ENCODE data around the gene IL25.
"Not testable (repeated sequence)": the region's sequence is repeated elsewhere in the genome, so short reads cannot be mapped to it uniquely, and the experiment has no call there.

The IL25 gene

GRCh38 chr14:23392613-23393012 is 20.0 kb downstream of the IL25 start:
- no peak for DNase-seq

- DNase-seq = no peak
Observed at GRCh38 chr14:23396126-23396525, 23.5 kb downstream of the IL25 start.

GRCh38 chr14:23396781-23397407 is 24.3 kb downstream of the IL25 start:
- DNase-seq = no peak

- no peak for DNase-seq
Observed at GRCh38 chr14:23398348-23398747, 25.7 kb downstream of the IL25 start.

GRCh38 chr14:23399136-23399535 is 26.5 kb downstream of the IL25 start:
- DNase-seq = no peak

- DNase-seq = no peak
Observed at GRCh38 chr14:23399591-23399990, 27.0 kb downstream of the IL25 start.

- not testable (repeated sequence) for DNase-seq
Observed at GRCh38 chr14:23400496-23401149, 28.0 kb downstream of the IL25 start.

GRCh38 chr14:23401291-23401690 is 28.7 kb downstream of the IL25 start:
- DNase-seq = no peak

GRCh38 chr14:23402296-23403138 is 29.9 kb downstream of the IL25 start:
- no peak for DNase-seq

- no peak for DNase-seq
Observed at GRCh38 chr14:23403139-23403438, 30.5 kb downstream of the IL25 start.

GRCh38 chr14:23403908-23404307 is 31.3 kb downstream of the IL25 start:
- DNase-seq = no peak

GRCh38 chr14:23404331-23404900 is 31.8 kb downstream of the IL25 start:
- DNase-seq = no peak

- DNase-seq = no peak
Observed at GRCh38 chr14:23405096-23405495, 32.5 kb downstream of the IL25 start.

- no peak for DNase-seq
Observed at GRCh38 chr14:23405516-23406025, 33.0 kb downstream of the IL25 start.

GRCh38 chr14:23406244-23406643 is 33.6 kb downstream of the IL25 start:
- DNase-seq = no peak

- DNase-seq = no peak
Observed at GRCh38 chr14:23406725-23407355, 34.2 kb downstream of the IL25 start.

- no peak for DNase-seq
Observed at GRCh38 chr14:23407516-23408306, 35.1 kb downstream of the IL25 start, which contains the start of gene MYH6. Gene MYH6, minus strand, starts transcription at chr14:23408273. Its CDS starts 1,050 bp downstream, at chr14:23407223.

GRCh38 chr14:23408307-23408630 is 35.7 kb downstream of the IL25 start:
- DNase-seq = no peak

GRCh38 chr14:23409475-23409874 is 36.9 kb downstream of the IL25 start:
- DNase-seq = no peak

GRCh38 chr14:23409966-23410635 is 37.5 kb downstream of the IL25 start:
- DNase-seq = no peak

Measured in islet precursor cell (in vitro differentiated cells).